ENCODE measurements around the gene ANTXR2.

- no peak for TF ChIP-seq EZH2 (IDR thresholded peaks at IDR 0.05; ENCODE audit: borderline replicate concordance, low read depth, low read length, severe bottlenecking)
- TF ChIP-seq POLR2AphosphoS5 (IDR thresholded peaks at IDR 0.05; ENCODE audit: insufficient read depth, low read depth, low read length): no peak
- no peak for TF ChIP-seq MYC (IDR thresholded peaks at IDR 0.05; ENCODE audit: low read depth, low read length)
These were observed 154.7 kb downstream of the ANTXR2 start for GRCh38 chr4:79918292-79918691.

Data from endothelial cell of umbilical vein (primary cell).